H1 (cell line): ENCODE data around the gene EHBP1. TPM values are rescaled to one million over a fixed set of nuclear protein-coding genes. Genes with fewer than 3 reads are reported as not detected.
A peak's percentile ranks its signal among the peaks of the same experiment; 100 is the strongest.

ENCODE experiments used
- CTCF ChIA-PET: fragments of 300-600 bp; sonication (Branson Sonifier 250); formaldehyde crosslinking; loops from one replicate; lab custom pipeline; 2021; ENCODE audit not compliant: partially characterized antibody; lab: Charles Lee
- POLR2A ChIA-PET: fragments of 300-600 bp; sonication (Branson Sonifier 250); formaldehyde crosslinking; loops from one replicate; lab custom pipeline; 2021; ENCODE audit warnings: inconsistent platforms; ENCODE audit not compliant: partially characterized antibody; lab: Charles Lee
- DNase-seq, 2 experiments: peaks; one replicate each; pipeline versions ENCODE4 v3.0.0 to v3.0.0-alpha.2; 2010 to 2022; ENCODE audit warnings: low spot score in 2 of 2, low read depth in 1 of 2, mixed read lengths in 1 of 2
- FAIRE-seq: peaks from 2 replicates; lab custom pipeline; 2011; peaks lifted over from hg19 to GRCh38; lab: Jason Lieb, UNC
- H2AFZ ChIP-seq: 2 replicates; pipeline ENCODE4 v1.8.1; 2012; ENCODE audit warnings: low read length, inconsistent platforms
- H2AK5ac ChIP-seq: 2 replicates; pipeline ENCODE4 v1.6.1; 2013; ENCODE audit warnings: low read depth, low read length
- H2BK120ac ChIP-seq: replicated peaks from 2 replicates; pipeline ENCODE3; 2013; ENCODE audit warnings: low read depth, low read length, inconsistent platforms
- H2BK12ac ChIP-seq: 2 replicates; pipeline ENCODE4 v1.6.1; 2013; ENCODE audit warnings: low read depth, low read length
- H2BK15ac ChIP-seq: 2 replicates; pipeline ENCODE4 v1.6.1; 2013; ENCODE audit warnings: low read length
- H2BK20ac ChIP-seq: 2 replicates; pipeline ENCODE4 v1.6.1; 2013; ENCODE audit warnings: low read length
- H2BK5ac ChIP-seq: 2 replicates; pipeline ENCODE4 v1.6.1; 2013; ENCODE audit warnings: low read depth, low read length
- H3K14ac ChIP-seq: 2 replicates; pipeline ENCODE4 v1.6.1; 2013; ENCODE audit warnings: inconsistent platforms; ENCODE audit not compliant: insufficient read length
- H3K18ac ChIP-seq: 2 replicates; pipeline ENCODE4 v1.6.1; 2013; ENCODE audit warnings: low read length; ENCODE audit errors: extremely low read depth
- H3K23ac ChIP-seq: 2 replicates; pipeline ENCODE4 v1.6.1; 2013; ENCODE audit warnings: inconsistent platforms; ENCODE audit not compliant: insufficient read length
- H3K23me2 ChIP-seq: 2 replicates; pipeline ENCODE4 v1.6.1; 2013; ENCODE audit warnings: low read depth, low read length
- H3K27ac ChIP-seq: 2 replicates; pipeline ENCODE4 v1.6.1; 2011; ENCODE audit warnings: low read depth, low read length, inconsistent platforms
- H3K27me3 ChIP-seq, 4 experiments: replicated peaks in 1 of 4; 1 replicate in 1 of 4; 2 replicates in 3 of 4; pipeline versions ENCODE4 v1.6.1 to v1.8.1; 2011 to 2013; ENCODE audit warnings: low read length in 3 of 4, mild to moderate bottlenecking in 3 of 4, inconsistent platforms in 2 of 4, mixed read lengths in 2 of 4, moderate library complexity in 1 of 4; ENCODE audit not compliant: control insufficient read depth in 3 of 4, insufficient read depth in 3 of 4; ENCODE audit errors: extremely low read depth in 1 of 4
- H3K36me3 ChIP-seq, 4 experiments: 2 replicates each; pipeline versions ENCODE4 v1.6.1 to v1.8.1; 2011 to 2013; ENCODE audit warnings: mild to moderate bottlenecking in 4 of 4, low read length in 3 of 4, moderate library complexity in 2 of 4, control low read depth in 1 of 4, inconsistent platforms in 1 of 4; ENCODE audit not compliant: insufficient read depth in 4 of 4, control insufficient read depth in 2 of 4
- H3K4ac ChIP-seq: replicated peaks from 2 replicates; pipeline ENCODE3; 2013; ENCODE audit warnings: low read length, low read depth, mixed read lengths, inconsistent platforms; ENCODE audit not compliant: insufficient read length
- H3K4me1 ChIP-seq, 4 experiments: replicated peaks in 1 of 4; 1 replicate in 1 of 4; 2 replicates in 3 of 4; pipeline versions ENCODE4 v1.6.1 to v1.8.1; 2011 to 2013; ENCODE audit warnings: low read length in 3 of 4, inconsistent platforms in 2 of 4, mixed read lengths in 1 of 4; ENCODE audit not compliant: insufficient read depth in 4 of 4, control insufficient read depth in 3 of 4
- H3K4me2 ChIP-seq, 2 experiments: 2 replicates each; pipeline versions ENCODE4 v1.6.1 to v1.8.1; 2011 to 2013; ENCODE audit warnings: low read depth in 2 of 2, low read length in 2 of 2, control low read depth in 1 of 2, inconsistent platforms in 1 of 2, mild to moderate bottlenecking in 1 of 2; ENCODE audit not compliant: insufficient read depth in 1 of 2
- H3K4me3 ChIP-seq, 4 experiments: fragments of 200-600, 300-600 bp in 1 of 4; sonication (generic), shearing (Covaris generic), sonication (Bioruptor Twin) in 1 of 4; 2 replicates each; pipeline versions ENCODE4 v1.5.1 to v1.8.1; 2011 to 2016; ENCODE audit warnings: low read length in 4 of 4, low read depth in 3 of 4, control low read depth in 2 of 4, inconsistent platforms in 2 of 4, mild to moderate bottlenecking in 2 of 4, mixed read lengths in 1 of 4, moderate library complexity in 1 of 4; ENCODE audit not compliant: insufficient read depth in 2 of 4; ENCODE audit errors: extremely low read depth in 1 of 4
- H3K56ac ChIP-seq: replicated peaks from 2 replicates; pipeline ENCODE3; 2013; ENCODE audit warnings: low read depth, mild to moderate bottlenecking, mixed read lengths, low read length, inconsistent platforms; ENCODE audit not compliant: insufficient read length
- H3K79me1 ChIP-seq: 2 replicates; pipeline ENCODE4 v1.6.1; 2013; ENCODE audit warnings: low read depth, low read length, control low read depth
- H3K79me2 ChIP-seq, 2 experiments: 2 replicates each; pipeline versions ENCODE4 v1.6.1 to v1.8.1; 2012 to 2013; ENCODE audit warnings: low read length in 2 of 2, mild to moderate bottlenecking in 2 of 2, inconsistent platforms in 1 of 2; ENCODE audit not compliant: insufficient read depth in 2 of 2, control insufficient read depth in 1 of 2
- H3K9ac ChIP-seq, 4 experiments: replicated peaks in 1 of 4; 1 replicate in 1 of 4; 2 replicates in 3 of 4; pipeline versions ENCODE4 v1.6.1 to v1.8.1; 2011 to 2013; ENCODE audit warnings: low read depth in 3 of 4, low read length in 3 of 4, control low read depth in 2 of 4, mild to moderate bottlenecking in 2 of 4, moderate library complexity in 2 of 4, inconsistent platforms in 1 of 4; ENCODE audit errors: extremely low read depth in 1 of 4
- H3K9me3 ChIP-seq, 2 experiments: 2 replicates each; pipeline versions ENCODE4 v1.6.1 to v1.8.1; 2012 to 2013; ENCODE audit warnings: mild to moderate bottlenecking in 2 of 2, moderate library complexity in 2 of 2, control low read depth in 1 of 2, inconsistent platforms in 1 of 2, low read depth in 1 of 2, low read length in 1 of 2, mixed read lengths in 1 of 2; ENCODE audit not compliant: insufficient read depth in 2 of 2
- H4K20me1 ChIP-seq, 2 experiments: replicated peaks in 1 of 2; 2 replicates each; pipeline versions ENCODE3 to v1.8.1; 2011 to 2013; ENCODE audit warnings: inconsistent platforms in 2 of 2, low read length in 2 of 2, mild to moderate bottlenecking in 1 of 2; ENCODE audit not compliant: insufficient read depth in 2 of 2, control insufficient read depth in 1 of 2
- H4K5ac ChIP-seq: 2 replicates; pipeline ENCODE4 v1.6.1; 2013; ENCODE audit warnings: low read length, low read depth, mixed read lengths, inconsistent platforms; ENCODE audit not compliant: insufficient read length
- H4K8ac ChIP-seq: 2 replicates; pipeline ENCODE4 v1.8.0; 2013; ENCODE audit warnings: mild to moderate bottlenecking, moderate library complexity, low read length, inconsistent platforms; ENCODE audit not compliant: insufficient read depth; ENCODE audit errors: extremely low read depth
- H4K91ac ChIP-seq: replicated peaks from 2 replicates; pipeline ENCODE3; 2013; ENCODE audit warnings: low read length, mixed read lengths, inconsistent platforms; ENCODE audit not compliant: insufficient read length
- BACH1 ChIP-seq: IDR thresholded peaks from 2 replicates; pipeline ENCODE4 v1.6.1; 2012; ENCODE audit warnings: low read length, improper control_type of control experiment
- BRCA1 ChIP-seq: IDR thresholded peaks from 2 replicates; pipeline ENCODE4 v1.6.1; 2012; ENCODE audit warnings: low read depth, low read length, improper control_type of control experiment
- CREB1 ChIP-seq: IDR thresholded peaks from 2 replicates; pipeline ENCODE4 v1.6.1; 2012; ENCODE audit warnings: inconsistent platforms
- CTBP2 ChIP-seq: IDR thresholded peaks from 2 replicates; pipeline ENCODE4 v1.7.0; 2011; ENCODE audit warnings: borderline replicate concordance, mild to moderate bottlenecking, moderate library complexity, mixed read lengths, low read length; ENCODE audit not compliant: insufficient read depth, insufficient read length
- MAX ChIP-seq: IDR thresholded peaks from 2 replicates; pipeline ENCODE4 v1.6.1; 2012; ENCODE audit warnings: inconsistent platforms
- NANOG ChIP-seq: IDR thresholded peaks from 2 replicates; pipeline ENCODE4 v1.6.1; 2011; ENCODE audit warnings: low read length, low read depth, mild to moderate bottlenecking, inconsistent platforms; ENCODE audit not compliant: insufficient read depth, poor library complexity, severe bottlenecking
- SIRT6 ChIP-seq: IDR thresholded peaks from one replicate; pipeline ENCODE4 v1.7.1; 2012; ENCODE audit warnings: low read length, inconsistent platforms
- TAF1 ChIP-seq: IDR thresholded peaks from 2 replicates; pipeline ENCODE4 v1.6.1; 2011; ENCODE audit warnings: mild to moderate bottlenecking, low read depth, low read length
- TAF7 ChIP-seq: optimal IDR thresholded peaks from 2 replicates; pipeline ENCODE3; 2011; ENCODE audit warnings: low read depth, mild to moderate bottlenecking, inconsistent platforms, low read length, moderate library complexity, borderline replicate concordance
- TEAD4 ChIP-seq: IDR thresholded peaks from 2 replicates; pipeline ENCODE4 v1.6.1; 2012; ENCODE audit warnings: low read depth, low read length, inconsistent platforms, mixed read lengths
- ZNF274 ChIP-seq: IDR thresholded peaks from 2 replicates; pipeline ENCODE4 v1.7.0; 2012; ENCODE audit warnings: low read length, borderline replicate concordance; ENCODE audit errors: extremely low read depth
- WGBS, 2 experiments: shearing (Covaris generic) in 1 of 2; methylation state at CpG; one replicate each; pipeline versions ENCODE4 v1.1.6 to v1.1.7; 2013 to 2015; ENCODE audit warnings: low lambda C conversion rate in 2 of 2, mixed read lengths in 2 of 2, inconsistent platforms in 1 of 2, low coverage in 1 of 2, missing lambda C conversion rate in 1 of 2; ENCODE audit not compliant: insufficient replicate concordance in 2 of 2, insufficient coverage in 1 of 2, insufficient read length in 1 of 2; ENCODE audit errors: extremely low coverage in 1 of 2, missing lambda C conversion rate in 1 of 2; 5-methylcytosine and 5-hydroxymethylcytosine counted together
- polyA plus RNA-seq, 7 experiments: library from polyadenylated mRNA; depleted of rRNA in 3 of 7; stranded (reverse) in 5 of 7; unstranded in 2 of 7; fragments of >200 nt in 5 of 7; fragments of 200-250 nt in 2 of 7; gene quantifications; 1 replicate in 5 of 7; 2 replicates in 1 of 7; 4 replicates in 1 of 7; pipeline versions ENCODE4 v1.2.1 to v1.2.3, GENCODE V29; 2011 to 2013; ENCODE audit warnings: missing spikeins in 2 of 7, mixed read lengths in 2 of 7
- total RNA-seq: library from RNA; stranded (reverse); fragmentation: NEBNext Ultra II Directional; extraction: Animal tissue kit (Norgen Biotek cat#: 25700); gene quantifications from 2 replicates; pipeline ENCODE4 v1.2.1, GENCODE V29; 2021

Gene EHBP1
- total and polyA plus RNA-seq, 2 of the 8 experiments (the other 6 are each of a cell fraction or from before 2014, with no cell fraction given), result 12.0 to 64.1 TPM

DNA sequence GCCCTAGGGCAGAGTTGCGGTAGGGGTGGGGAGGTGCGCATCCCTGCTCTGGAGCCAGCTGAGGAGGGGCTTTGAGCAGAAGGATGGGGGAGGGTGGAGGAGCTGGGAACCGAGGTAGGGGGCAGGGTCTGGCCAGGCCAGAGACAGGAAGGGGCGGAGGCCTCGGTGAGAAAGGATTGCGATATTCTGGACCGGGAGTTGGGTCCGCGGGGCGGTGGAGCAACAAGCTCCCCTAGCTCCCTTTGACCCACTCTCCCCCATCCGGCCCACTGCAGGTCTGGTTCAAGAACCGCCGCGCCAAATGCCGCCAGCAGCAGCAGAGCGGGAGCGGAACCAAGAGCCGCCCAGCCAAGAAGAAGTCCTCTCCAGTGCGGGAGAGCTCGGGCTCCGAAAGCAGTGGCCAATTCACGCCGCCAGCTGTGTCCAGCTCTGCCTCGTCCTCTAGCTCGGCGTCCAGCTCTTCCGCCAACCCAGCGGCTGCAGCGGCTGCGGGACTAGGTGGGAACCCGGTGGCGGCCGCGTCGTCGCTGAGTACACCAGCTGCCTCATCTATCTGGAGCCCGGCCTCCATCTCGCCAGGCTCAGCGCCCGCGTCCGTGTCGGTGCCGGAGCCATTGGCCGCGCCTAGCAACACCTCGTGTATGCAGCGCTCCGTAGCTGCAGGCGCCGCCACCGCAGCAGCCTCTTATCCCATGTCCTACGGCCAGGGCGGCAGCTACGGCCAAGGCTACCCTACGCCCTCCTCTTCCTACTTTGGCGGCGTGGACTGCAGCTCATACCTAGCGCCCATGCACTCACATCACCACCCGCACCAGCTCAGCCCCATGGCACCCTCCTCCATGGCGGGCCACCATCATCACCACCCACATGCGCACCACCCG, 350.0 kb downstream of the EHBP1 start:
- 2% methylated on average over 48 of the region's 63 CpGs; no CpG with 5 or more reads in 1 of the 2 experiments for WGBS, 2 experiments
- Histone ChIP-seq H3K79me1 (no peaks in the 10 kb centered on the region), H3K4me2 (peak overlapping the region; percentile 86 to 90), H3K18ac (peak overlapping the region; percentile 36), H2BK120ac (peak overlapping the region; percentile 33), H3K27ac (no peak overlapping the region), H2AFZ (0 out of 2 replicates have a peak overlapping the region, but pooled peaks have one; percentile 2), H3K14ac (no peak overlapping the region), H2AK5ac (peak overlapping the region; percentile 70), H4K8ac (peak overlapping the region; percentile 6), H4K91ac (peak overlapping the region; percentile 77), H3K23me2 (peaks cover 26% of the 10 kb centered on the region), H3K23ac (no peak overlapping the region), H3K4me1 (peaks cover 9 to 60% (median 49%) of the 10 kb centered on the region in 4 experiments), H3K9ac (no peak overlapping the region), H2BK20ac (0 out of 2 replicates have a peak overlapping the region, but pooled peaks have one; percentile 34), H3K4ac (no peak overlapping the region), H3K9me3 (no peaks in the 10 kb centered on the region), H3K36me3 (peaks cover 0 to 16% (median 0%) of the 10 kb centered on the region in 4 experiments; a peak in 2 of 8 replicates), H3K4me3 (peak overlapping the region; percentile 7 to 74 (median 42)), H2BK12ac (peak overlapping the region; percentile 98; the same call in 1 of the 2 replicates), H3K56ac (no peak overlapping the region), H4K5ac (no peak overlapping the region), H4K20me1 (peaks cover 13 to 21% of the 10 kb centered on the region in 2 experiments), H2BK15ac (peak overlapping the region; percentile 90; the same call in 1 of the 2 replicates), H2BK5ac (no peak overlapping the region), H3K79me2 (no peaks in the 10 kb centered on the region), H3K27me3 (peaks cover 73 to 98% (median 94%) of the 10 kb centered on the region in 4 experiments)
- DNase-seq, result peak in 1 of 2 experiments; percentile 77
- ChIA-PET CTCF (interaction anchor here (0.9 to 6.5 kb wide), 17 partner anchors 9 to 598 kb away, joined by 3 to 50 read pairs (median 3); no protein-coding TSS in a partner anchor), POLR2A (interaction anchor here (0.7 to 4.9 kb wide), 4 partner anchors 8 to 369 kb away, joined by 3 to 31 read pairs (median 4); no protein-coding TSS in a partner anchor)
- FAIRE-seq, result no peak
- TF ChIP-seq SIRT6, result no peak
- no peak for TF ChIP-seq ZNF274
- peak; percentile 68 for TF ChIP-seq MAX
- no peak for TF ChIP-seq BRCA1
- no peak for TF ChIP-seq TAF1
- TF ChIP-seq BACH1, result no peak
- no peak for TF ChIP-seq CREB1
- TF ChIP-seq TEAD4, result no peak
- no peak for TF ChIP-seq TAF7
- no peak for TF ChIP-seq NANOG
- TF ChIP-seq CTBP2, result no peak
